HUDEP-2 (cell line): ENCODE data around the gene EPHA4.

Experiments used
- DNase-seq, 76 experiments: peaks; one replicate each; lab custom pipeline; 2025; ENCODE audit not compliant: unreplicated experiment in 76 of 76; lab: John Stamatoyannopoulos, UW

EPHA4 gene

DNA sequence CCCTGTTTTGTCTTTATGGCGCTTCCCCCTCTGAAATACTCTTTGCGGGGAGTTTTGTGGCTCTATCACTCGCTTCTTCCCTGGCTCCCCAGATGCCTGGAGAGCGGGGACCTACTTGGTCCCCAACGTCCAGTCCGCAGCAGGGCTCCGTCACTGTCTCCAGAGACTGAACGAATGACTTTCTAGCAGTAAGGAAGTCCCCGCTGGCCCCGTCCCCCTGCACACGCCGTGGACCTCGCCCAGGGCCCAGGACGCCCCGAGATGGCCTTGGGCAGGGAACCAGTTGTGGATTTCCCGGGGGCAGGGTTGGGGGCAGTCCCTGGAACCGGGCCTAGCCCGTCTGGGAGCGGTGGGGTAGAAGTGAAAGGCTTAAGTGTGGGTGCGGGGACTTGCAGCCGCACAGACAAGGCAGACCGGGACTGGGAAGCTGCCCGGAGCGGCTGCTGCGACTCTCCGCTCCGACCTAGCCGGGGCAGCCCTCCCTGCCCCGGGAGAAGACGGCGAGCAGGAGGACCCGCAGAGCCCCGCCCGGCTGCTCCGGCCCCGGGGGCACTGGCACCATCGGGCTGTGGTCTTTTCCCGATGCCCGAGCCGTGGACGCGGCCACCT is 821 bp upstream of the EPHA4 start:
- DNase-seq: peak in 16 of 76 experiments; percentile 9 to 63 (median 22)

DNA sequence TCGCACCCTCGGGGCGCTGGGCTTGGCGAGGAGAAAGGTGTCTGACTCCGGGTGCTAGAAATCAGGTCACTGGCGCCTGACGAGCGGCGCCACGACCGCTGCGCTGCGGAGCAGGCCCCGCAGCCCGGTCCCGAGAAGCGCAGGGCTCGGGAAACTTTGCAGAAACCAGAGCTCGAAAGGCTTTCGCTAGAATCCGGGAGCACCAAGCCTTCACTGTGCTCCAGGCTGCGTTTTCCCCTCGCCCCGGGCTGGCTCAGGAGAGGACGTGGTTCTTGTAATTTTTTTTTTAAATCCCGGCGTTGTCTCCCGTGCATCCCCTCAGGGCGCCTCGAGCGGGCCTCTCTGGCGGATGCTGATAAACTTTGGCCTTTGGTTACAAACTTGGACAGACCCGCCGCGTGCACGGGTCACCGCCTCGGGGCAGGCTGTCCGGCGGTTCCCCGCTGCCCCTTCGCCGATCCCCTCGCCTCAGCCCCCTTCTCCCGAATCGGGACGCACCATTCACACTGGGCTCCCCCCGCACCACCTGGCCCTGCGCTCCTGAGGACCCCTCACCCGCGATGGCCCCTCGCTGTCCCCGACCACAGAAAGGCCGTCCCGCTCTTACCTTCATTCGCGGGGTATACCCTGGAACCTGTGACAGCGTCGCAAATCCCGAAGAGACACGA is 419 bp downstream of the EPHA4 start:
- peak in 13 of 76 experiments; percentile 1 to 50 (median 9) for DNase-seq

DNA sequence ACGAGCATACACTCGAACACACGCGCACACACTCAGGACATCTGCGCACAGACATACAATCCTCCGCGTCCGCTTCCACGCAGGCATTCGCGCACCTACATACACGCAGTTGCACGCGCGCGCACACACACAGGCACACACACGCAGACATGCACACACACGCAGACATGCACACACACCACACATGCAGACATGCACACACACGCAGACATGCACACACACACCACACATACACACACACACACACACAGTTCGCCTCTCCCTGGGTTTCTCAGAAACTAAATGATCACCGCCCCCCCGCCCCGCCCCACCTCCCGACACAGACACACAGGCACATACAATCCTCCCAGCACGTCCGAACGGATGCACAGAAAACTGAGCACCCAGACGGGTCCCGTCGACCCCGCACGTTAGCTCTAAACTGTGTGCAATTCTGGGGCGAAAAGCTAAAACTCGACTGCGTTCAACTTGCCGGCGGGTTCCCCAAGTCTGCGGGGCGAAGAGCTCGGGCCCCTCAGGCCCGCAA is 1.0 kb downstream of the EPHA4 start:
- peak in 1 of 76 experiments; percentile 4 for DNase-seq

DNA sequence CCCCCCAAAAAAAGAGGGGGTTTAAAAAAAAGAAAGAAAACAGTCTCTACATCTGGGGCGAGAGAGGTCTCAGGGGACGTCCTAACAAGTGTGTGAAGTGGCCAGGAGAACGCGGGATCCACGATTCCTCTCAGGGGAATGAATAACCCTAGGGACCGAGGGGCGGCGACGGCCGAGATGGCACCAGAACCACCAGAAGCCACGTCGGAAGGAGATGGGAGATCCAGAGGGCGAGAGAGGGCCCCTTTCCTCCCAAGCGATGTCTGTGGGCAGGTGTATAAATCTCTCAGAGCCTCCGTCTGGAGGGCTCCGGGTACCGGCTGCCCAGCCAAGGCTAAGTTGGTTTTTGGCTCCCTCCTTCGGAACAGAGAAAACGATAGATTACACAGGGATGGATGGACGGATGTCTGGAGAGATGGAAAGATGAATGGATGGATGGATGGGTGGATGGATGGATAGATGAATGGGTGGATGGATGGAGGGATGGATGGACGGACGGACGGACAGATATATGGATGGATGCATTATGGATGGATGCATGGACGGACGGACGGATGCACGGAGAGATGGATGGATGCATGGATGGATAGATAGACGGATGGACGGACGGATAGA is 1.7 kb downstream of the EPHA4 start:
- no peak for DNase-seq

DNA sequence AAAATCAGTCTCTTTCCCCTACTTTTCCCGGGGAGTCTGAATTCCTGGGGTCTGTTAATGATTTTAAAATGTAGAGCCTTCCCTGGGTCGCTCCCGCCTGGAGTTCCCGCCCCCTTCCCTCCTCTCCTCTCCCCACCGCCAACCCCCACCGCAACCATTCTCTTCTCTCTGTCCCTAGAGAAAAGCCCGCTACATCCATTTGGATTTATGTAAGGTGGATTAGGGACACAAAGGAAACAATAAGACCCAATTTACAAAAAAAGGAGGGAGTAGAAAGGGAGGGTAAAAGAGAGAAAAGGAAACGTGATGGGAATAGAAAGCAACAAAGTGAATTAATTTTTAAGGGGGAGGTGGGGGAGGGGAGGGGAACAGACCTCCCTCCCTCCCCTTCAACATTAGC is 2.2 kb downstream of the EPHA4 start:
- no peak for DNase-seq

DNA sequence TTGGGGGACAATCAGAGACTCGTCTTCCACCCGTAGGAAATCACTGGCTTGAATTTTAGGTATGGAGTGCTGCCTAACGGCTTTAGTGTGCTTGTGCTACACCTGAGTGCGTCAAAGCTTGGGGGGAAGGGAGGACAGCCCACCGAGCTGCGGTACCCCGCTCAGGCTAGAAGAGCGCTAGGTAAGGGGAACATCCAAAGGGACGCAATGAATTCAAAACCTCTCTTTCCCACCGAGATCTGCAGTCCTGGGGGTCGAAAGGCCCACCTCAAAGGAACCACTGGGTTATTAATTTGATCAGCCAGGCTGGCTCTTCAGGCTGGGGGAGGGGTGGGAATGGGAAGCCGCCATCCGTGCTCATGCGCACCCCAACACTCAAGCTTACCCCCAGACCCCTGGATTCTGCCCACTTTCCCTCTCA is 2.7 kb downstream of the EPHA4 start:
- no peak for DNase-seq

DNA sequence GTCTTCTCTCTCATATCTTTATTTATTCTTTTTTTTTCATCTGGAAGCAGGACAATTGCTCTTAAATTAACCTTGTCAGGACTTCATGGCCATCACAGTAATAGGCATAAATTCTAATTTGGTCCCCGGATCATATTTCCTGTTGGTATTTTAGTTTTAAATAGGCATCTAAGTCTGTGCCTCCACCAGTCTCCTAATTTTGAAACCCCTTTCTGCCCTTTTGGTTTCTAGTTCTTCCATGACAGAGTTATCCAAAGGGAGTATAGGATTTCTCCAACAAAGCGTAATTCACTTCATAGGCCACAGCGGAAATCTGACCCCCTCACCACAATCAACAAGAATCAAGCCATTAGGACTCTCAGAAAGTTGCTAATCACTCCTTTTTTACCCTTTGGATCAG is 3.8 kb downstream of the EPHA4 start:
- DNase-seq: no peak

DNA sequence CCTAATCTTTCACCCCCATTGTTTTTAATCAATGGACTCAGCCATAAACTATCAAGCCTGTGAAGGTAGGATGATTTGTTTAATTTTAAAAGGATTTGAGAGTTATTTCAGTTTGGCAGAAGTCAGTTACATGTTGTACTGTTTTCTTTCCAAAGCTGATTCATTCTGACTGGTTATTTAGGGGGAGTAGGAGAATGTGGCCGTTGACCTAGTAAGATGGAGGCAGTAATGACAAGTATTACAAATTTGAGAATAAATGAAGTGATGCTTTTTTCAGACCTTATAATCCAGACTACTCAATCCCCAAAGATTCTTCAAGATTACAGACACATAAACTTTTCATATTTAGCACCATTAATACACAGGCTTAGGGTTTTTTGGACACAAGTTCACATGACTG is 4.3 kb downstream of the EPHA4 start:
- DNase-seq: no peak

DNA sequence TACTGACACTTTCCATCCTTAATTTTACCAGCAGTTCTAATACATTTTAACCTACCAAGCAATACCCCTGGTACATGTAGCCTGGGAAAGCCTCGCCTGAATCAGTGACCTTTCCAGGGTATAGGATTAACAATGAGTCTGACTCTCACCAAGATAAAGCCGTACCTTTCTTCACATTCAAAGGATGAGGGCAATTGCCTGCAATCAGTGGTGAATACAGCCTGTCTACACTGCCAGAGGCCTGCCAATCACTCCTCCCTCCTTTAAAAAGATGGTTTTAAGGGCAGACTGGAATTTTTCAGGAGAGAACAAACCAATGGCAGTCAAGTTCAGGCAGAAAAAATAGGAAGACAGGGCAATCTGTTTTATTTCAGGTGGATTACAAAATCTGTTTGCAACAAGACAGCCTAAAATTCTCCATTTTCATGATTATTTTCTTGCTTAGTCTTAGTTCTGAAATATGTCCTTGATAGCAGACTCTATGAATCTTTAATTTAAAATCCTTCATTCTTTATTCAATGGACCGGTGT is 4.8 kb downstream of the EPHA4 start:
- no peak for DNase-seq

DNA sequence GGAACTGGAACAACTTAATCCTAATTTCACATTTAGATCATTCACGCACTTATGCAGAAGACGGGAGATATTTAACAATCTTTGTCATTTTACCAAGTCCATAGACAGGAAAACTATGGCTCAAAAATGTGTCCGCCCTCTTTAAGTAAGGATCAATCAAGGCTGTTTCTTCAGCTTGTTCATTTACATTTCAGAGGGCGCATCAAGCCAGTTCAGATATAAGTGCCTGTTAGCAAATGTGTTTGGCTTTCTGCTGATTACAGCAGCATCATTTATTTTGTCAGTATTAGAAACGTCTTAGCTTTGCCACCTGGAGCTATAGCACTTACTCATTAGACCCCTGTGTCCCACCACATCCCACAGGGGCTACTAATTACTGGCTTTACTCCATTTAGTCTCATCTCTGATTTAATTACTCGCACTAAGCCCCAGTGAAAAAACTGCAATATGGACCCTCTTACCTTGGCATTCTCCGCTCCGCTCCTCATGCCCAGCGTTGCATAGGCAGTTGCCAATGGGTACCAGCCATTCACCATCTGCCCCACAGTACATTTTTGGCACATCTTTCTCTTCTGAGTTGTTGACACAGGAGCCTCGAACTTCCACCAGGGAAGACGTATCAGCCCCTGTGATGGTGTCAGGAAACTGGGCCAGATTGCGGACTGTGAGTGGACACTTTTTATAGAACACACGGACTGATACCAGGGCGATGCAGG is 8.7 kb downstream of the EPHA4 start:
- no peak for DNase-seq

DNA sequence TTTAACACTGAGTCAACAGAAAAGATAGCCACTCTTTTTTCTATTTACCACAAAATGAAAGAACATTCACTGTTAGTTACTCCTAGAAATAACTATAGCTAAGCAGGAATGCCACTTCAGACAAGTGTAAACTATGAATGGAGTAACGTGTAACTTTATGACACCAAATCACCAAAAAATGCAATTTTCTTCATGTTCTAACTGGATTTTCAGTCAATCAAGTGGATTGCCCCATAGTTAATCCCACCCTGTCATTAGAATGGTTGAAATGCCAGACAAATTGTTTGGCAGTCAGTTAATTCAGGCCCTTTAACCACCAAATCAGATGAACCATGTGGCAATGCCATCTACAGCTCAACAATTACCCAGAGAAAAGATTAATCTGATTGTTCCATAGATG is 9.9 kb downstream of the EPHA4 start:
- DNase-seq: no peak

DNA sequence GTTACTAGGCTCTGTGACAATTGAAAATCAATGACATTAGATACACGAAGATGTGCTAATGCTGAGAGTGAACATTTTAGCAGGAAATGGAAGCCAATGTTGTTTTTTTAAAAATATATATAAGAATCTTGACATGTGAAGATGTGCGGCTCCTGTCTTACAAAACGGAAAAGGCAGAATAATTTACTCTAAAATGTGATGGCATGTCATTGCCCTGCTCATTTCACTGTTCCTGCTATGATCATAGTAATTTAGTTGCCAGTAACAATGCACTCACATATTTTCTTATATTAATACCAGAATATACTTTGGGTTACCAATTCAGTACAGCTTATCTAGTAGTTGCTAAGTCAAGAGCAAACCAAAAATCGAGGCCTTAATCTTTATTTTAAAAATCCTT is 10.3 kb downstream of the EPHA4 start:
- no peak for DNase-seq

DNA sequence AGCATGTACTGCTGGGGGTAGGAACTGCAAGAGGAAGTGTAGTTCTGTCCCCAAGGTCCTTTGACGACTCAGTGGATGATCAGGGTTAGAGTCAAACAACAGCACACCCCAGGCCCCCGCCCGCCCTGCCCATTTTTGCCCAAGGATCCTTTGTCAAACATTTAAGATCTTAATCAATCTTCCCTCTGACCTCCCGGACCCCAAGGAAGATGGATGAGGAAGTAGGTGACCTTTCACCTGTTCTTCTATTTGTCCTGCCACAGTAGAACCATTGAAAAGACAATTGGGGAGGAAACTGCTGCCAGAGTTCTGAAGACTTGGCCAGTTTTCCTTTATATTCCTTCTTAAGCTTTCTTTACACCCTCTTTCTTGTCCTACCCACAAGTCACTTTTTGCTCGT is 12.1 kb downstream of the EPHA4 start:
- DNase-seq: no peak

DNA sequence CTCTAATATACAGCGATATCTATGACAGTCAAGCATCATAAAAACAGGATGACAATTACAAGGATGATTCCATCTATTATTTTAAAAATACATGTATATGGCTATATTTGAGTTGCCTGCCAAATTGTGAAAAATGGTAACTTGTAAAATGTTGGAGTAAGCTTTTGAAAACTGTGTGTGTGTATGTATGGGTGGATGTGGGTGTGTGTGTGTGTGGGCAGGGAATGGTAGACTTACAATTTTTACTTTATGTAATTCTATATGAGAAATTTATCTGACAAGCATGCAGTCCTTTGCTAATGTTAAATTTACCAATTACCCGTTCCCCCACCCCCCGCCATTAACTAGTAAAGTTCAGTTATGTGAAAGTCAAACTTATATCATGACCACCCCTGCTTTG is 14.0 kb downstream of the EPHA4 start:
- no peak for DNase-seq

DNA sequence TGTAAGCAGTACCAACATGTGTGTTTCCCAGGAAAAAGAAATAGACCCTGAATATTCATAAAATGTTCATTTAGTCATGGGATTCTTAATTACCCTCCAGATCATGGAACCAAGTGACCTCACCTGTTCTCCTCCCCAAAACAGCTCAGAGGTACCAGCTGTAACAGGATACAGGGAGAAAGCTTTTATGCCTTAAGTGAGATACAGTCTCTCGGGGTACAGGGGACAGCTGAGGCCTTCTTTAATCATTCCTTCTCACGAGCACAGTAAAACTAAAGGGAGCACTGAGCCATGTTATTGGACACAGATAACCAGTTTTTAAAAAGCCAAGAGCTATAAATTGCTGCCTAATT is 16.6 kb downstream of the EPHA4 start:
- no peak for DNase-seq

DNA sequence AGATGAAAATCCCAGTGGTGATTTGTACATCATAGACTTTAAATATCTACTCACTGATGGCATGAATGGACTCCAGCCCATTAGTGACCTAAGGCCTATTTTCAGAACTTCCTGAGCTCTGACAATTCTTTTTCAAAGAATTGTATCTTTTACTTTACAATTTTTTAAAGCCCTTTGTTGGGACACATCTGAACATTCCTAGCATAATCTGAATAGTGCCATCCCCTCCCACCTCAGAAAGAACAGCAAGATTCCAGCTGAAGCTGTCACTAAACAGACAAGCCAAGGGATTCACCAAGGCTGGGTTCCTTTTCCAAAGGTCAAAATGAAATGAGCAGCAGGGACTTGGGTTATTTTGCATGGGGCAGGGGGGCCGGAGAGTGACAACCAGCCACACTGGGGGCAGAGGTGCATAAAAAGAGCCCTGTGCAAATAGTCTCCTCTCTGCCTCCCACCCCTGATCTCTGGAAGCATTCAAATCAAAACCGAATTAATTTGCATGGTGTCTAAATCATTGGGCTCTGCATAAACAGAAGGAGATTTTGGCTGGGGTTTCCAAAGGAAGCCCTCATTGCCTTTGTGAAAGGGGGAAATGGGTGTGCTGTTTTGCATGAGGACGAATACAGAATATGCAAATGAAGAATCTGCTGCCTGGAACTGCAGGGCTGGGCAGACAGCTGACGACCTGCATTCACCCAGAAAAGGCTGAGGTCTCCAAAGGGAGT is 17.2 kb downstream of the EPHA4 start:
- no peak for DNase-seq

DNA sequence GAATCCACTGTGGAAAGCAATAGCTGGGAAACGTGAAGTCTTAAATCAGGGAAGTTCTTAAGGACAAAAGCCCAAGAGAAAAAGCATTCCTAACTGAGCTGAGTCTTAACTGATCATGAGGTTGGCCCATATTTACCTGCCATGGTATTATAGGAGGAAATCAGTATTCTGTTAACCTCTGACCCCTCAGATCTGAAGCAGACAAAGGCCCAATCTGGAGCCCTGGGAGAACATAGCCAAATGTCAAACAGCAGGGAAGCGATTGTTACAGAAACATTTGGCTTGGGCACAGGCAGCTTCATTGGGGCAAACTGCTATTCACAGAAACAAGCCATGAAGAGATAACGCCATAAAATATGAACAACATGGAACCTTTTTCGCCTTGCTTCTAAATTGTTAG is 18.8 kb downstream of the EPHA4 start:
- DNase-seq: no peak

DNA sequence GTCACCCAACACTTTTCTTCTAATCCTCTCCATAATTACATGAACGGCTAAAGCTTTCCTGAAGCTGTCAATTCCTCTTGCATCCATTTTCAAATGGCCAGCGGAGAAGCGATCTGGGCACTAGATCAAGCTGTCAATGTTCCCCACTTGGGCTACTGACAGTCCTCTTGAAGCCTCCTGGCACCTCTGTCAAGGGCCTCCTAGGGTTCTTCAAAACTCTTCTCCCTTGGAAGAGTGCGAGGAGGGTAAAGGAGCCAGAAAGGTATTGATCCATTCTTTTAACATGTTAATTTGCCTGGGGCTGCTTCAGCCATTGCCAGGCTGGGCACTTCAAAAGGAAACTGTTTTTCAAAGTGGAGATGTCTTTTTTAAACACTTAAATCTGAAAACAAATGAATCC is 19.8 kb downstream of the EPHA4 start:
- DNase-seq: no peak

DNA sequence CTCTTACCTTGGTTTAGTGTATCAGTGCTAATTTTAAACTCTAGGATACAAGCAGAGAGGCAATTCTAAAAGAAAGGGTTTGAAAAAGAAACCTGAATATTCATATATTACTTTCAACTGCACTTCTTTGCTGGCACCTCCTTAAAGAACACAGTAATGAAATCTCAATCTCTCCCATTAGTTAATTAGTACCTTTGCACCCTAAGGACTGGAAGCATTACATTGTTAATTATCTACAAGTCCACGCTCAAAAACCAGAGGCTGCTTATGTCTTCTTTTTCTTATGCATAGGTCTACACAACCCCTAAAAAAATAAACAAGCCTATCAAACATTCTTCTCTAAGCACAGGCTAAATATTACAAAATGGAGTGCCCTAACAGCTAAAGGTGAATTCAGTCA is 20.2 kb downstream of the EPHA4 start:
- DNase-seq: no peak

DNA sequence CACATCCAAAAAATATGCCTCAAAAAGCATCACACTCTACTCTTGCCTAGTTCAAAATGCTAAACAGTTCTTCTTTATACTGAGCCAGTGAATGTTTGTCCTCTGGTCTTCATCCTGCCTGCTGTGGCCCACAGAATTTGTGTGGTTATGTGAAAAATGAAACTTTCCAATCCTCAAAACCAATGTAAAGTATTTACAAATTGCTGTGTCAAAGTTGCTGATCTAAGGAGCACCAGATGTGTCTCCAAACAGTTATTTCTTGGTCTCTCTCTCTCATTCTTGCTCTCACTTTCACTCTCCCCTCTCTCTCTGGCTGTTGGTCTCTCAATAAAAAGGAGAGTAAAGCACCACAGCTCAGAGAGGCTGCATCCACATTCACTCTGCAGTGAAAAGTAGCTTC is 23.0 kb downstream of the EPHA4 start:
- DNase-seq: no peak
